ENCODE data around the gene LIN28B.

DNA sequence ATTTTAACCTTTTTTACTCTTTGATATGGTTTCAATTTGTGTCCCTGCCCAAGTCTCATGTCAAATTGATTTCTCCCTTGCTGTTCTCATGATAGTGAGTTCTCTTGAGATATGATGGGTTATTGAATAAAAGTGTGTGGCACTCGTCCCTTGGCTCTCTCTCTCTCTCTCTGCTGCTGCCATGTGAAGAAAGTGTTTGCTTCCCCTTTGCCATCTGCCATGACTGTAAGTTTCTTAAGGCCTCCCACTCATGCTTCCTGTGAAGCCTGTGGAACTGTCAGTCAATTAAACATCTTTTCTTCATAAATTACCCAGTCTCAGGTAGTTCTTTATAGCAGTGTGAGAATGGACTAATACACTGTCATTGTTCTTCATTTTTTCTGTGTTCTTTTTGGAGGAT is 48.5 kb downstream of the LIN28B start:
- TF ChIP-seq POLR2AphosphoS5 (IDR thresholded peaks at IDR 0.05) (no peak), POLR2A (IDR thresholded peaks at IDR 0.05) (no peak), EP300 (IDR thresholded peaks at IDR 0.05; ENCODE audit: low read depth) (no peak)
- TF ChIP-seq, protein P1, sequence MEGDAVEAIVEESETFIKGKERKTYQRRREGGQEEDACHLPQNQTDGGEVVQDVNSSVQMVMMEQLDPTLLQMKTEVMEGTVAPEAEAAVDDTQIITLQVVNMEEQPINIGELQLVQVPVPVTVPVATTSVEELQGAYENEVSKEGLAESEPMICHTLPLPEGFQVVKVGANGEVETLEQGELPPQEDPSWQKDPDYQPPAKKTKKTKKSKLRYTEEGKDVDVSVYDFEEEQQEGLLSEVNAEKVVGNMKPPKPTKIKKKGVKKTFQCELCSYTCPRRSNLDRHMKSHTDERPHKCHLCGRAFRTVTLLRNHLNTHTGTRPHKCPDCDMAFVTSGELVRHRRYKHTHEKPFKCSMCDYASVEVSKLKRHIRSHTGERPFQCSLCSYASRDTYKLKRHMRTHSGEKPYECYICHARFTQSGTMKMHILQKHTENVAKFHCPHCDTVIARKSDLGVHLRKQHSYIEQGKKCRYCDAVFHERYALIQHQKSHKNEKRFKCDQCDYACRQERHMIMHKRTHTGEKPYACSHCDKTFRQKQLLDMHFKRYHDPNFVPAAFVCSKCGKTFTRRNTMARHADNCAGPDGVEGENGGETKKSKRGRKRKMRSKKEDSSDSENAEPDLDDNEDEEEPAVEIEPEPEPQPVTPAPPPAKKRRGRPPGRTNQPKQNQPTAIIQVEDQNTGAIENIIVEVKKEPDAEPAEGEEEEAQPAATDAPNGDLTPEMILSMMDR (IDR thresholded peaks at IDR 0.05): no peak
